Measurements from ENCODE around the gene EFHD1.
"Not testable (repeated sequence)": the region's sequence is repeated elsewhere in the genome, so short reads cannot be mapped to it uniquely, and the experiment has no call there.

Gene EFHD1

DNA sequence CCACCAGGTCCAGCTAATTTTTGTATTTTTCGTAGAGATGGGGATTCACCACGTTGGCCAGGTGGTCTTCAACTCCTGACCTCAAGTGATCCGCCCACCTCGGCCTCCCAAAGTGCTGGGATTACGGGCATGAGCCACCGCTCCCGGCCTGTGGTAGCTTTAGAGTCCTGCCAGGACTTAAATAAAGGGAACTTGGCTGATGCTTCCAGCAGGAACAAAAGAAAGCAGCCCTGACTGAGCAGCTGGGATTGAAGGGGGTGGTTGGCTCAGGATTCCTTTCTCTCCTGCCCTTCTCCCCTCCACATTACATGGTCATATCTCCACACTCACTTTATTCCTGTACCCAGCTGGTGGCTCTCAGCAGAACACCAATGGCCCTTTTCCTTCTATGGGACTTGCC, 20.0 kb downstream of the EFHD1 start:
- no peak for DNase-seq

- no peak for DNase-seq
Observed at GRCh38 chr2:232655392-232655791, 22.0 kb downstream of the EFHD1 start.

- DNase-seq = peak; percentile 70
Observed at GRCh38 chr2:232658217-232658785, 24.9 kb downstream of the EFHD1 start.

- DNase-seq = no peak
Observed at GRCh38 chr2:232659359-232659758, 26.0 kb downstream of the EFHD1 start.

DNA sequence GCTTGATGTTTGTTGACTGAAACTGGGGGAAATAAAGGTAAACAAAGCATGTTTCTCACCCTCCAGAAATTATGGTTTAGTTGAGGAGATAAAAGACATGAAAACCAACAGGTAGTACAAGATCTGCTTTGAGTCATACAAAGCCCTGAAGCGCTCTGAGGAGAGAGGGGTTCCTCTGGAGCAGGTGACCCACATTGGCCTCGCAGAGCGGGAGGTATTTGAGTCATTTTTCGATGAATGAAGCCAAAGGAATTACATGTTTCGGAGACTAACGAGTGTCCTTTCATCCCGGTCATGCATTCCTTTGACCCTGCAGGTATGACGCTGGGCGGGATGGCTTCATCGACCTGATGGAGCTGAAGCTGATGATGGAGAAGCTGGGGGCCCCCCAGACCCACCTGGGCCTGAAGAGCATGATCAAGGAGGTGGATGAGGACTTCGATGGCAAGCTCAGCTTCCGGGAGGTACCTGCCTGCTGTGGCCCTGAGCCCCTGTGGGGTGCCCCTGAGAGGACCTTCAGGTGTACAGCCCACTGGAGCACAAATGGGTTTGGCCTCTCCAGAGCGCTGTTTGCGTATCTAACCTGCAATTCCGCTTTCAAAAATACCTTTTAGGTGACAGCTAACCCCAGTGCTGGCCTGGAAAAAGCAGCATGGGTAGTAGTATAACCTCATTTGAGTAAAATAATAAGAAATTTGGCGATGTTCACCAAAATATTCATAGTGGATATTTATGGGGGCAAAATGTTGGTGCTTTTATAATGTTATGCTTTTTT, 29.3 kb downstream of the EFHD1 start:
- DNase-seq = no peak

- DNase-seq = no peak
Observed at GRCh38 chr2:232666051-232666805, 32.8 kb downstream of the EFHD1 start.

GRCh38 chr2:232667989-232668583, 34.7 kb downstream of the EFHD1 start:
- DNase-seq = no peak

- peak; percentile 49 for DNase-seq
Observed at GRCh38 chr2:232668805-232669444, 35.5 kb downstream of the EFHD1 start.

GRCh38 chr2:232672588-232672987, 39.2 kb downstream of the EFHD1 start:
- DNase-seq = peak; percentile 13

DNA sequence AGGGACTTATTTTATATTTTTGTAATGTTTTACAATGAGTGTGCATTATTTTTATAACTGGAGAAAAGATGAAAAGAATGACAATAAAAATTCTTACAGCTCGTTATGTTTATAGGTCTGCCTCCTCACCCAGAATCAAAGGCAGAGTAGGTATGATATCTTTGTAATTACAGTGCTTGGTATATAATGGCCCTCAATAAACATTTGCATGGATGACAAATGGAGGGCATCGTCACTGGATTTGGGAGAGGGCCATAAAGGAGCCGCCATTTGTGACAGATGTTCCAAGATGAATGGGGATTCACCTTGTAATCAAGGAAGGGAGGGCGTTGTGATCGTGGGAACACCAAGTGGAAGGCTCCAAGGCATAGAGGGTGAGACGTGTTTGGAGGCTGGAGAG, 41.1 kb downstream of the EFHD1 start:
- no peak for DNase-seq

GRCh38 chr2:232675381-232675780, 42.0 kb downstream of the EFHD1 start:
- no peak for DNase-seq

DNA sequence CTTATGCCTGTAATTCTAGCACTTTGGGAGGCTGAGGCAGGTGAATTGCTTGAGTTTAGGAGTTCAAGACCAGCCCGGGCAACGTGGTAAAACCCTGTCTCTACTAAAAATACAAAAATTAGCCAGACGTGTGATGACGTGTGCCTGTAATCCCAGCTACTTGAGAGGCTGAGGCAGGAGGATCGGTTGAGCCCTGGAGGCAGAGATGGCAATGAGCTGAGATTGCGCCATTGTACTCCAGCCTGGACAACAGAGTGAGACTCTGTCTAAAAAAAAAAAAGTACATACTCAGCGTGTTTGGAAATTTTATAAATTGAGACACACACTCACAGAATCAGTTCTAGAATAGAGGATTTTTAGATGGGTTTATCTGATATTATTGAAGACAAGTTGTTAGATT, 46.6 kb downstream of the EFHD1 start:
- DNase-seq = no peak

DNA sequence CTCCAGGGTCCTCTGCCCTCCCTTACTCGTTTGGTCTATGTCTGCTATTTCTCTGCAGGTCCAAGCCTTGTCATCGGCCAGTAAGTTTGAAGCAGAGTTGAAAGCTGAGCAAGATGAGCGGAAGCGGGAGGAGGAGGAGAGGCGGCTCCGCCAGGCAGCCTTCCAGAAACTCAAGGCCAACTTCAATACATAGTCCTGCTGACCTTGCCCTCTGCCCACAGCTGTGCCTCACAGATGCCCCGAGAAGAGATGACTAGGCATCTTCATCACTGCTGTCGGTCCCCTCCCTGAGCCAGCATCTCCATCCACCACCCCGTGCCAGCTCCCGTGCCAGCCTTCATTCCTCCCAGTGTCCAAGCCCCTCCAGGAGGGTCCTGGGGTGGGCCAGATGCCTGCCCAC, 48.1 kb downstream of the EFHD1 start:
- DNase-seq = no peak

DNA sequence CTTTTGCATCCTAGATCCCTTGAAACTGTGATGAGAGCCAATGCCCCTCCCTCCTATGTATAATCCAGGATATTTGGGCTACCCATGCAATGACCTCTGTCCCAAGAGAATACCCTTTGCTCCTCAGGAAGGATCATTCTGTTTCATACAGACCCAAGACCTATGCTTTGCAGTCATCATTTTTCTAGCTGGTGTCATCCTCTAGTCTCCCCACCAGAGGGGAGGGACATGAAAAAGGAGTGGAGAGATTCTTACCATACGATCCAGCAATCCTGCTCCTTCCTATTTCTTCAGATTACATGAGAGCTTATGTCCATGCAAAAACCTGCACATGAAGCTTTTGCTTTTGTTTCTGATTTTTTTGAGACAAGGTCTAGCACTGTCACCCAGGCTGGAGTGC, 50.0 kb downstream of the EFHD1 start:
- no peak for DNase-seq

DNA sequence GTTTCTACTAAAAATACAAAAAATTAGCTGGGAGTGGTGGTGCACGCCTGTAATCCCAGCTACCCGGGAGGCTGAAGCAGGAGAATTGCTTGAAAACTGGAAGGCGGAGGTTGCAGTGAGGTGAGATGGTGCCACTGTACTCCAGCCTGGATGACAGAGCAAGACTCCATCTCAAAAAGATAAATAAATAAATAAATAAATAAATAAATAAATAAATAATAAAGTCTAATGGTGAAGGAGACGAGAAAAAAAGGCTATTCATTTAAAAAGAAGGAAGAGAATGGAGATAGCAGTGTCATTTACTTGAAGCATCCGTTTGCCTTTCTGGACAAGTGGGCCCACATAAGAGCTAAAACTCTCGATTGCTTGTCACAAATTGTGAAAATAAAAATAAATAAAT, 52.0 kb downstream of the EFHD1 start:
- DNase-seq = not testable (repeated sequence)

- no peak for DNase-seq
Observed at GRCh38 chr2:232687382-232688160, 54.2 kb downstream of the EFHD1 start.

GRCh38 chr2:232688201-232688600, 54.8 kb downstream of the EFHD1 start:
- DNase-seq = no peak

GRCh38 chr2:232689152-232689910, 55.9 kb downstream of the EFHD1 start:
- DNase-seq = peak; percentile 13

DNA sequence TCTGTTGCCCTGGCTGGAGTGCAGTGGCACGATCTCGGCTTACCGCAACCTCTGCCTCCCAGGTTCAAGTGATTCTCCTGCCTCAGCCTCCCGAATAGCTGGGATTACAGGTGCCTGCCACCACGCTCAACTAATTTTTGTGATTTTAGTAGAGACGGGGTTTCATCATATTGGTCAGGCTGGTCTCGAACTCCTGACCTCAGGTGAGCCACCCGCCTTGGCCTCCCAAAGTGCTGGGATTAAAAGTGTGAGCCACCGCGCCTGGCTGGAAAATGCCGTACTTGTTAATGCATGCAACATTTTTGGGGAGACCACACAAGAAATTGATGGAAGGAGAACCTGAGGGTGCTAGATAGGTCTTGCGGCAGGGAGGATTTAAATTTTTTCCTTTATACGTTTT, 57.7 kb downstream of the EFHD1 start:
- DNase-seq = not testable (repeated sequence)

GRCh38 chr2:232693344-232693743, 59.9 kb downstream of the EFHD1 start:
- no peak for DNase-seq

DNA sequence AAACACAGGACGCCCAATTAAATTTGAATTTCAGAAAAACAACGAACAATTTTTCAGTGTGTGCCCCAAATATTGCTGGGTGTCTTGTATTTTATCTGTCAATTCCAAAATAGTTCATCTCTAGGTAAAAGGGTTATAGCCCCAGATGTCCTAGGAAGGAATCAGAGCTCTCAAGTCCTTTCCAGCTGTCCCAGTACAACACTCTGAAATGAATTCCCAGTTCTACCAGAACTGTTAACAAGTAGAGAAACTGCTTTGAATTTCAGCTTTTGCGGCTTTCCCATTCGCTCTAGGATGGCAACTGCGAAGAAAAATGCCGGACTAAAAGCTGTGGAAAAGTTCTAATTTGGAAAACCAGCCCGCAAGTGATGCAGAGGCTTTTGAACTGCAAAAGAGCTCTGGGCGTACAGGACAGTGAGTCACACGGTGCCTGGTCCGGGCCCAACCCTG, 63.2 kb downstream of the EFHD1 start:
- no peak for DNase-seq
